Skin of body (tissue), 3 donors: ENCODE data around the gene ROS1. TPM values are rescaled to one million over a fixed set of nuclear protein-coding genes. Genes with fewer than 3 reads are reported as not detected.
"Not testable (repeated sequence)": the region's sequence is repeated elsewhere in the genome, so short reads cannot be mapped to it uniquely, and the experiment has no call there.

Source experiments
- DNase-seq: peaks from one replicate; lab custom pipeline; 2025; lab: John Stamatoyannopoulos, UW
- small RNA-seq: library from RNA; depleted of rRNA; stranded (forward); fragments of <200 nt; gene quantifications from one replicate; pipeline ENCODE3, GENCODE V24; 2014; ENCODE audit warnings: low replicate concordance
- total RNA-seq: library from RNA; depleted of rRNA; stranded (reverse); fragments of >200 nt; gene quantifications from one replicate; pipeline ENCODE4 v1.2.3, GENCODE V29; 2014

The ROS1 gene
- total RNA-seq, 1 donor from 2014 or later = 0.10 TPM

- no peak for DNase-seq
Measured at GRCh38 chr6:117268924-117269323, 156.8 kb downstream of the ROS1 start.

- DNase-seq = no peak
Measured at GRCh38 chr6:117267766-117268534, 157.8 kb downstream of the ROS1 start.

GRCh38 chr6:117267054-117267347, 158.7 kb downstream of the ROS1 start:
- no peak for DNase-seq

GRCh38 chr6:117266257-117267053, 159.3 kb downstream of the ROS1 start:
- DNase-seq = no peak

GRCh38 chr6:117265410-117266256, 160.1 kb downstream of the ROS1 start, which contains the start of gene VGLL2:
Gene VGLL2 (plus strand): TSS chr6:117265558. CDS start chr6:117265764, 206 bp downstream.
- DNase-seq = peak; percentile 6

- no peak for DNase-seq
Measured at GRCh38 chr6:117264692-117265409, 160.9 kb downstream of the ROS1 start.

- no peak for DNase-seq
Measured at GRCh38 chr6:117264369-117264691, 161.4 kb downstream of the ROS1 start.

GRCh38 chr6:117263353-117263927, 162.3 kb downstream of the ROS1 start:
- DNase-seq = no peak

- DNase-seq = no peak
Measured at GRCh38 chr6:117262799-117263198, 162.9 kb downstream of the ROS1 start.

- DNase-seq = no peak
Measured at GRCh38 chr6:117253785-117254184, 172.0 kb downstream of the ROS1 start.

GRCh38 chr6:117244979-117245378, 180.8 kb downstream of the ROS1 start:
- DNase-seq = not testable (repeated sequence)

- DNase-seq = not testable (repeated sequence)
Measured at GRCh38 chr6:117244571-117244970, 181.2 kb downstream of the ROS1 start.

Small RNAs within 50 kb of the gene (small RNA-seq; reads per million reads assigned to genes)
- gene RN7SKP18 (not detected), gene RNU6-253P (not detected)

Other genes with a start within 250 kb of the ROS1 start
- 2.8 TPM for gene VGLL2, start 160.4 kb downstream of the ROS1 start, total RNA-seq
- 10.9 TPM for gene DCBLD1, start 56.7 kb upstream of the ROS1 start, total RNA-seq
- 45.8 TPM for gene GOPC, start 176.6 kb upstream of the ROS1 start, total RNA-seq
- gene NUS1, start 249.5 kb upstream of the ROS1 start, total RNA-seq = 17.4 TPM